ENCODE measurements around the gene POLR2E.

Gene POLR2E

DNA sequence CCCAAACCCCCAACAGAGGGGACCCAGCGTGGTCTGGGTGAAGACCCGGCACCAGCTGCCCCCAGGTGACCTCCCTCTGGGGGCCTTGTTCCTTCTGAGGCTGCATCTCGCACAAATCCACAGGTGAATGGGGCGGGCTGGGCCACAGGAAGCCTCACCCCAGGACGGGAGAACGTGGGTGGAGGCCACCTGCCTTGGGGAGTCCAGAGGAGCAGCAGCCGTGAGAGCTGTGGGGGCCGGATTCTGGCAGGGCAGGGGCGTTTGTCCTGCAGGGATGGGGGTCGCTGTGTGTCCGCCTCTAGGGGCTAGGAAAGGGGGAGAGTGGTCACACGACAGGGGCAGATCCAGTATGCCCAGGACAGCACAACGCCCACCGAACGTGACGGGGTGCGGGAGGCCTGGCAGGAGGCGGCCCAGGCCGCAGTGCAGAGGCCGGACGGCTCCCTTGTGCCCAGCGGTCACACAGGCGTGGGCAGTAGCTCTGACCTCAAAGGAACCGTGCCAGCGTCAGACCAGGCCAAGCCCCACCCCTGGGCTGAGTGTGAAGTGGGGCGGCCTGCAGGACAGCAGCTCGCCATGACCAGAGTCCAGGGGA, 6.7 kb downstream of the POLR2E start:
- Histone ChIP-seq H3K4me1 (ENCODE audit: control extremely low read depth in 1 of 4, control insufficient read depth in 4 of 4, insufficient read depth in 4 of 4, low read length in 3 of 4) (peaks cover 2 to 41% (median 38%) of the 10 kb centered on the region in 4 experiments), H3K36me3 (ENCODE audit: control insufficient read depth in 4 of 4, insufficient read depth in 4 of 4, low read length in 3 of 4) (peaks cover 8 to 64% (median 46%) of the 10 kb centered on the region in 4 experiments), H3K9me3 (ENCODE audit: control extremely low read depth in 1 of 5, control insufficient read depth in 4 of 5, insufficient read depth in 2 of 5, low read depth in 1 of 5, low read length in 4 of 5) (no peaks in the 10 kb centered on the region), H3K27ac (ENCODE audit: insufficient read depth in 1 of 2, low read depth in 1 of 2, low read length in 2 of 2, poor library complexity in 1 of 2, severe bottlenecking in 2 of 2) (peak overlapping the region in 1 of 2 experiments; percentile 49), H3K27me3 (replicated peaks in 2 of 5; ENCODE audit: control insufficient read depth in 4 of 5, insufficient read depth in 5 of 5, low read length in 4 of 5) (no peaks in the 10 kb centered on the region), H3K4me3 (ENCODE audit: control insufficient read depth in 1 of 7, extremely low read depth in 1 of 7, insufficient read depth in 4 of 7, low read depth in 2 of 7, low read length in 6 of 7) (peak overlapping the region in 3 of 7 experiments; percentile 24 to 36 (median 35))
- no peak for DNase-seq
- WGBS (ENCODE audit: insufficient coverage) = 78% methylated on average over 24 of the region's 27 CpGs
- CTCF ChIA-PET = interaction anchor here (0.6 to 7.1 kb wide), 6 partner anchors 13 to 69 kb away, joined by 3 to 34 read pairs (median 5); partner anchors contain the start of genes ABCA7 and ARHGAP45
- POLR2A ChIA-PET = interaction anchor here (0.6 to 1.3 kb wide), 5 partner anchors 10 to 23 kb away, joined by 3 to 5 read pairs (median 3); no protein-coding TSS in a partner anchor

DNA sequence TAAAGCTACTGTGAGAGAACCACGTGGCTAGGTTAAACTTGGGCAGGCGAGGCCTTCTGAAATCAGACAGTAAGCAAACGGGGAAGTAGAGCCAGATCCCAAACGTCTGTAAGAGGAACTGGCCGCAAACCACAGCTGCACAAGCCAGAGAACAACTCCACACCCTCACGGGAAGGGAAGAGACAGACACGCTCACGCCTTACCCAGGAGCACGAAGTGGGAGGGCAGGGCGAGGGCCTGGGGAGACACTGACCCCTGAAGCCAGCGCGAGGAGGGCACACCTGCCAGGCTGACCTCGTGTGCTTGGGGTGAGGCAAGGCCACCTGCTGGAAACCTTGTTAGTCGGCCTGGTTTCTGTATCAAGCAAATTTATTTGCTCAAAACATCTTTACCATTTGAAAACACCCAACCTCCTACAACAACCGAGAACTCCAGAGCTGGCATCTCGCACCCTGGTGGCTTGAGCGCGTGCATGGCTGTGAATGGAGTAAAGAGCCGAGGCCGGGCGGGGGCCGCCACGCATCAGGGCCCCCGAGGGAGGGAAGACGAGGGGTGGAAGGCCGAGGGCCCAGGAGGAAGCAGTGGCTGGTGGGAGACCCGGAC, 7.3 kb downstream of the POLR2E start:
- Histone ChIP-seq H3K36me3 (ENCODE audit: control insufficient read depth in 4 of 4, insufficient read depth in 4 of 4, low read length in 3 of 4) (peaks cover 8 to 65% (median 48%) of the 10 kb centered on the region in 4 experiments), H3K4me1 (ENCODE audit: control extremely low read depth in 1 of 4, control insufficient read depth in 4 of 4, insufficient read depth in 4 of 4, low read length in 3 of 4) (peaks cover 2 to 39% (median 37%) of the 10 kb centered on the region in 4 experiments), H3K27ac (ENCODE audit: insufficient read depth in 1 of 2, low read depth in 1 of 2, low read length in 2 of 2, poor library complexity in 1 of 2, severe bottlenecking in 2 of 2) (peak overlapping the region in 1 of 2 experiments; percentile 49), H3K9me3 (ENCODE audit: control extremely low read depth in 1 of 5, control insufficient read depth in 4 of 5, insufficient read depth in 2 of 5, low read depth in 1 of 5, low read length in 4 of 5) (no peaks in the 10 kb centered on the region), H3K27me3 (replicated peaks in 2 of 5; ENCODE audit: control insufficient read depth in 4 of 5, insufficient read depth in 5 of 5, low read length in 4 of 5) (no peaks in the 10 kb centered on the region), H3K4me3 (ENCODE audit: control insufficient read depth in 1 of 7, extremely low read depth in 1 of 7, insufficient read depth in 4 of 7, low read depth in 2 of 7, low read length in 6 of 7) (peak overlapping the region in 2 of 7 experiments; percentile 2 to 23)
- ChIA-PET POLR2A (interaction anchor here (0.6 to 1.3 kb wide), 5 partner anchors 9 to 23 kb away, joined by 3 to 5 read pairs (median 3); no protein-coding TSS in a partner anchor), CTCF (interaction anchor here (0.6 to 7.1 kb wide), 6 partner anchors 9 to 224 kb away, joined by 3 to 34 read pairs (median 4); partner anchors contain the start of gene ARHGAP45)
- peak; percentile 86 to 95 (median 94) for DNase-seq
- WGBS (ENCODE audit: insufficient coverage) = 5% methylated on average over 25 of the region's 27 CpGs

DNA sequence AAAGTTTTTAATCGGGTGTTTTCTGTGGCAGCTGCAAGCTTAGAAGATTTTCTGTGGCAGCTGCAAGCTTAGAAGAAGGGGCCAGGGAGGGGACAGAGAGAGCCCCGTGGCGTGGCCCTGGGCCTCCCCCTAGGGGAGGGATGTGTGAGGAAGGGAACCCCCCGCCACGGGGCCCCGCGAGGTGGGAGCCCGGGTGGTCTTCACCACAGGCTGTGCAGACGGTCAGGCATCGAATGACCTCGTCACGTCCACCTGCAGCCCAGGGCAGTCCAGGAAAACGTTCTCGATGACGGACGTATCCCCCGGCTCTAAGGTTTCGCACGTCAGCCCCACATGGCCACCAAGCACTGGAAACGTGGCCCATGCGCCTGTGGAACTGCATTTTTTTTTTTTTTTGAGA, 8.6 kb downstream of the POLR2E start:
- WGBS (ENCODE audit: insufficient coverage) = 86% methylated on average over 19 of the region's 21 CpGs
- no peak overlapping the region for H3K27ac ChIP-seq (ENCODE audit: insufficient read depth in 1 of 2, low read depth in 1 of 2, low read length in 2 of 2, poor library complexity in 1 of 2, severe bottlenecking in 2 of 2)
- H3K27me3 ChIP-seq (replicated peaks in 2 of 5; ENCODE audit: control insufficient read depth in 4 of 5, insufficient read depth in 5 of 5, low read length in 4 of 5) = no peaks in the 10 kb centered on the region
- POLR2A ChIA-PET = no interaction called here
- CTCF ChIA-PET = interaction anchor here (1.0 to 7.1 kb wide), 8 partner anchors 9 to 223 kb away, joined by 3 to 34 read pairs (median 4); partner anchors contain the start of gene ARHGAP45
- no peak for DNase-seq
- H3K4me3 ChIP-seq (ENCODE audit: control insufficient read depth in 1 of 7, extremely low read depth in 1 of 7, insufficient read depth in 4 of 7, low read depth in 2 of 7, low read length in 6 of 7) = no peak overlapping the region
- H3K9me3 ChIP-seq (ENCODE audit: control extremely low read depth in 1 of 5, control insufficient read depth in 4 of 5, insufficient read depth in 2 of 5, low read depth in 1 of 5, low read length in 4 of 5) = no peaks in the 10 kb centered on the region
- H3K36me3 ChIP-seq (ENCODE audit: control insufficient read depth in 4 of 4, insufficient read depth in 4 of 4, low read length in 3 of 4) = peaks cover 9 to 66% (median 48%) of the 10 kb centered on the region in 4 experiments
- peaks cover 2 to 38% (median 37%) of the 10 kb centered on the region in 4 experiments for H3K4me1 ChIP-seq (ENCODE audit: control extremely low read depth in 1 of 4, control insufficient read depth in 4 of 4, insufficient read depth in 4 of 4, low read length in 3 of 4)

DNA sequence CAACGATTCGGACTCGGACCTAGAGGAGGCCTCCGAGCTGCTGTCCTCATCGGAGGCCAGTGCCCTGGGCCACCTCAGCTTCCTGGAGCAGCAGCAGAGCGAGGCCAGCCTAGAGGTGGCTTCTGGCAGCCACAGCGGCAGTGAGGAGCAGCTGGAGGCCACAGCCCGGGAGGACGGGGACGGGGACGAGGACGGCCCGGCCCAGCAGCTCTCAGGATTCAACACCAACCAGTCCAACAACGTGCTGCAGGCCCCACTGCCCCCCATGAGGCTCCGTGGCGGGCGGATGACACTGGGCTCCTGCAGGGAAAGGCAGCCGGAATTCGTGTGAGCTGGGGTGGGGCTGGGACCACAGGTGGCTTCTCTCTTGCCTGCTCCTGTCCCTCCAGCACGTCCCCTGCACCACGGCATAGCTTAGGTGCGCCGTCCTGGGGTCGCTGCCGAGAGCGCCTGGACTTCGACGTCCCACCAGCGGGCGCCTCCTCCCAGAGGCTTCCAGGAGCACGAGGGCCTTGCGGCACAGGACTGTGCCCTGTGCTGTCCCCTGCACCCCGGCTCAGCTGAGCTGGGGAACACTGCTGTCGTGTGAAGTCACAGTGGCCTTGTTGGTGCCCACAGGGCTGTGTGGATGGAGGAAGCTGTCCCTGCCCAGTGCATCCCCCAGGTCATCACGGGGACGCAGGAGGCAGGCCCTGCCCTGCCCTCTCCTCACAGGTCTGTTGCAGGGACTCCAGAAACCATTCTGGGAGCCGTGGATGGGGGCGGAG, 9.3 kb downstream of the POLR2E start:
- POLR2A ChIA-PET = no interaction called here
- no peaks in the 10 kb centered on the region for H3K27me3 ChIP-seq (replicated peaks in 2 of 5; ENCODE audit: control insufficient read depth in 4 of 5, insufficient read depth in 5 of 5, low read length in 4 of 5)
- H3K4me1 ChIP-seq (ENCODE audit: control extremely low read depth in 1 of 4, control insufficient read depth in 4 of 4, insufficient read depth in 4 of 4, low read length in 3 of 4) = peaks cover 2 to 38% (median 37%) of the 10 kb centered on the region in 4 experiments
- WGBS (ENCODE audit: insufficient coverage) = 94% methylated on average over 32 of the region's 38 CpGs
- no peak for DNase-seq
- no peak overlapping the region for H3K27ac ChIP-seq (ENCODE audit: insufficient read depth in 1 of 2, low read depth in 1 of 2, low read length in 2 of 2, poor library complexity in 1 of 2, severe bottlenecking in 2 of 2)
- CTCF ChIA-PET = interaction anchor here (1.0 to 7.1 kb wide), 10 partner anchors 9 to 222 kb away, joined by 3 to 34 read pairs (median 4); partner anchors contain the start of gene ARHGAP45
- H3K9me3 ChIP-seq (ENCODE audit: control extremely low read depth in 1 of 5, control insufficient read depth in 4 of 5, insufficient read depth in 2 of 5, low read depth in 1 of 5, low read length in 4 of 5) = no peaks in the 10 kb centered on the region
- H3K4me3 ChIP-seq (ENCODE audit: control insufficient read depth in 1 of 7, extremely low read depth in 1 of 7, insufficient read depth in 4 of 7, low read depth in 2 of 7, low read length in 6 of 7) = no peak overlapping the region
- H3K36me3 ChIP-seq (ENCODE audit: control insufficient read depth in 4 of 4, insufficient read depth in 4 of 4, low read length in 3 of 4) = peaks cover 7 to 67% (median 49%) of the 10 kb centered on the region in 4 experiments

DNA sequence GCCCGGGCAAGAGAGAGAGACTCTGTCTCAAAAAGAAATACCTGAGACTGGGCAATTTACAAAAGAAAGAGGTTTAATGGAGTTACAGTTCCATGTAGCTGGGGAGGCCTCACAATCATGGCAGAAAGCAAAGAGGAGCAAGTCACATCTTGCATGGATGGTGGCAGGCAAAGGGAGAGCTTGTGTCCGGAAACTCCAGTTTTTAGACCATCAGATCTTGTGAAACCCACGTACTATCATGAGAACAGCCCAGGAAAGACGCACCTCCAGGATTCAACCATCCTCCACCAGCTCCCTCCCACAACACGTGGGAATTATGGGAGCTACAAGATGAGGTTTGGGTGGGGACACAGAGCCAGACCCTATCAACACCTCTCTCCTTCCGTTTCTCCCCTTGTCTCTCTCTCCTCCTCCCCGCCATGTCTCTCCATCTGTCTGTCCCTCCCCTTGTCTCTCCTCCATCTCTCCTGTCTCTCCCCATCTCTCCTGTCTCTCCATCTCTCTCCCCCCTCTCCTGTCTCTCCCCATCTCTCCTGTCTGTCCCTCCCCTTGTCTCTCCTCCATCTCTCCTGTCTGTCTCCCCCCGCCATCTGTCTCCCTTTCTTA, 10.0 kb downstream of the POLR2E start:
- no peak overlapping the region for H3K27ac ChIP-seq (ENCODE audit: insufficient read depth in 1 of 2, low read depth in 1 of 2, low read length in 2 of 2, poor library complexity in 1 of 2, severe bottlenecking in 2 of 2)
- peaks cover 7 to 70% (median 53%) of the 10 kb centered on the region in 4 experiments for H3K36me3 ChIP-seq (ENCODE audit: control insufficient read depth in 4 of 4, insufficient read depth in 4 of 4, low read length in 3 of 4)
- CTCF ChIA-PET = interaction anchor here (1.0 to 7.1 kb wide), 7 partner anchors 8 to 222 kb away, joined by 3 to 34 read pairs (median 3); partner anchors contain the start of gene ARHGAP45
- no peaks in the 10 kb centered on the region for H3K9me3 ChIP-seq (ENCODE audit: control extremely low read depth in 1 of 5, control insufficient read depth in 4 of 5, insufficient read depth in 2 of 5, low read depth in 1 of 5, low read length in 4 of 5)
- no peak overlapping the region for H3K4me3 ChIP-seq (ENCODE audit: control insufficient read depth in 1 of 7, extremely low read depth in 1 of 7, insufficient read depth in 4 of 7, low read depth in 2 of 7, low read length in 6 of 7)
- no peak for DNase-seq
- no peaks in the 10 kb centered on the region for H3K27me3 ChIP-seq (replicated peaks in 2 of 5; ENCODE audit: control insufficient read depth in 4 of 5, insufficient read depth in 5 of 5, low read length in 4 of 5)
- POLR2A ChIA-PET = no interaction called here
- WGBS (ENCODE audit: insufficient coverage) = 83% methylated on average over 5 of the region's 8 CpGs
- H3K4me1 ChIP-seq (ENCODE audit: control extremely low read depth in 1 of 4, control insufficient read depth in 4 of 4, insufficient read depth in 4 of 4, low read length in 3 of 4) = peaks cover 2 to 38% (median 37%) of the 10 kb centered on the region in 4 experiments

DNA sequence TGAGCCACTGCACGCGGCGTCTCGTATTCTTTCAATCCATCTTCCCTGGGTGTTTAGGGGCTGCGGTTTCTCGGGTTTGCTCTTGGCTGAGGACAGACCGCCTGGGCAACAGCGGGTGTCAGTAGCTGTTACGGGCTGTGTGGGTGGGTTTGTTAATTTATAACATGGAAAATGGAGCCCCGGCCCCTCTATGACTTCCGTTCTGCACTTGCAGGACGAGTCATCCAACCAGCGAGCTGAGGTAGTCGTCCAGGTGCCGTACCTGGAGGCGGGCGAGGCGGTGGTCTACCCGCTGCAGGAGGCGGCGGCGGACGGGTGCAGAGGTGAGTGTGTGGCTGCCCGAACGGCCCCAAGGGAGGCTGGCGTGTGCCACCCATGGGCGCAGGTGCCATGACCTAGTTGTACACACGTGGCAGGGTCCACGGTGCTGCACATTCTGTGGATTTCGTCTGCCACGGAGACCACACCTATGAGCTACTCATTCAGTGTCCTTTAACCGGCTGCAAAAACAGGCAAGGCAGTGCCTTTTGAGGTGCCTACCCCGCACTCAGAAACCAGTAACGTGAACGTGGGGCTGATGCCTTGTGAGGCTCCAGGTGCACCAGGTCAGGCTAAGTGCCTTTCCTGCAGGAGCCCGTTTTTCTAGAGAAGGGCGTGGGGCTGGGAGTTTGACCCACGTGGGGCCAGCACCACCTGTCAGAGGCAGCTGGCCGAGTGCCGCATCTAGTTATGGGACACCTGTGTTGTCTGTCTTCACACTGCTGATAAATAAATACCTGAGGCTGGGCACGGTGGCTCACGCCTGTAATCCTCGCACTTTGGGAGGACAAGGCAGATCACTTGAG, 10.9 kb downstream of the POLR2E start:
- Histone ChIP-seq H3K36me3 (ENCODE audit: control insufficient read depth in 4 of 4, insufficient read depth in 4 of 4, low read length in 3 of 4) (peaks cover 7 to 74% (median 59%) of the 10 kb centered on the region in 4 experiments), H3K27ac (ENCODE audit: insufficient read depth in 1 of 2, low read depth in 1 of 2, low read length in 2 of 2, poor library complexity in 1 of 2, severe bottlenecking in 2 of 2) (no peak overlapping the region), H3K4me3 (ENCODE audit: control insufficient read depth in 1 of 7, extremely low read depth in 1 of 7, insufficient read depth in 4 of 7, low read depth in 2 of 7, low read length in 6 of 7) (no peak overlapping the region), H3K27me3 (replicated peaks in 2 of 5; ENCODE audit: control insufficient read depth in 4 of 5, insufficient read depth in 5 of 5, low read length in 4 of 5) (no peaks in the 10 kb centered on the region), H3K4me1 (ENCODE audit: control extremely low read depth in 1 of 4, control insufficient read depth in 4 of 4, insufficient read depth in 4 of 4, low read length in 3 of 4) (peaks cover 2 to 32% (median 32%) of the 10 kb centered on the region in 4 experiments), H3K9me3 (ENCODE audit: control extremely low read depth in 1 of 5, control insufficient read depth in 4 of 5, insufficient read depth in 2 of 5, low read depth in 1 of 5, low read length in 4 of 5) (no peaks in the 10 kb centered on the region)
- ChIA-PET POLR2A (no interaction called here), CTCF (interaction anchor here (1.0 to 1.3 kb wide), 5 partner anchors 12 to 68 kb away, joined by 3 read pairs; no protein-coding TSS in a partner anchor)
- DNase-seq = no peak
- WGBS (ENCODE audit: insufficient coverage) = 97% methylated on average over 36 of the region's 43 CpGs
